B cell (primary cell): ENCODE data around the gene KLRF2. TPM values are rescaled to one million over a fixed set of nuclear protein-coding genes. Genes with fewer than 3 reads are reported as not detected.
A peak's percentile ranks its signal among the peaks of the same experiment; 100 is the strongest.

ENCODE experiments used
- ATAC-seq: fragments of 200-7000 bp; cut with Tn5 transposase; one replicate; pipeline ENCODE4 v1.10.0; 2021; ENCODE audit warnings: low read depth, mild to moderate bottlenecking, moderate number of reproducible peaks, moderate library complexity
- CTCF ChIA-PET: fragments of 350-600 bp; sonication (Branson Sonifier 250); formaldehyde crosslinking; loops from one replicate; lab custom pipeline; 2021; ENCODE audit warnings: antibody characterized with exemption, inconsistent platforms; lab: Charles Lee
- POLR2A ChIA-PET: fragments of 350-600 bp; sonication (Branson Sonifier 250); formaldehyde crosslinking; loops from one replicate; lab custom pipeline; 2021; ENCODE audit warnings: antibody characterized with exemption; lab: Charles Lee
- DNase-seq: peaks from one replicate; pipeline ENCODE4 v3.0.0; 2013
- H2AFZ ChIP-seq: 2 replicates; pipeline ENCODE4 v1.6.1; 2012; ENCODE audit warnings: mild to moderate bottlenecking, low read depth, low read length; ENCODE audit not compliant: insufficient read depth, poor library complexity, severe bottlenecking
- H3K27ac ChIP-seq, 2 donors: 1 replicate in 1 of 2; 2 replicates in 1 of 2; pipeline ENCODE4 v1.5.1; 2012 to 2013; ENCODE audit warnings: low read length in 2 of 2, mild to moderate bottlenecking in 2 of 2, moderate library complexity in 1 of 2
- H3K27me3 ChIP-seq, 4 experiments: fragments of 200-600 bp in 1 of 4; sonication (generic) in 1 of 4; replicated peaks in 1 of 4; 1 replicate in 2 of 4; 2 replicates in 2 of 4; pipeline versions ENCODE4 v1.6.1 to v1.7.0; 2013 to 2016; ENCODE audit warnings: low read length in 3 of 4, mild to moderate bottlenecking in 2 of 4, mixed read lengths in 1 of 4, moderate library complexity in 1 of 4; ENCODE audit not compliant: insufficient read depth in 4 of 4, control insufficient read depth in 3 of 4; ENCODE audit errors: control extremely low read depth in 1 of 4
- H3K36me3 ChIP-seq, 2 experiments: replicated peaks in 1 of 2; 1 replicate in 1 of 2; 2 replicates in 1 of 2; pipeline versions ENCODE4 v1.6.1 to v1.7.1; 2013; ENCODE audit warnings: low read length in 1 of 2; ENCODE audit not compliant: insufficient read depth in 2 of 2, control insufficient read depth in 1 of 2; ENCODE audit errors: control extremely low read depth in 1 of 2, extremely low read depth in 1 of 2
- H3K4me1 ChIP-seq, 2 donors: fragments of 200-600 bp in 1 of 2; sonication (generic) in 1 of 2; 1 replicate in 1 of 2; 2 replicates in 1 of 2; pipeline versions ENCODE4 v1.5.1 to v1.6.1; 2013 to 2017; ENCODE audit warnings: low read length in 2 of 2; ENCODE audit not compliant: control insufficient read depth in 2 of 2, insufficient read depth in 2 of 2
- H3K4me2 ChIP-seq: replicated peaks from 2 replicates; pipeline ENCODE3; 2012; ENCODE audit warnings: mild to moderate bottlenecking, low read depth, low read length; ENCODE audit not compliant: poor library complexity, severe bottlenecking
- H3K4me3 ChIP-seq, 5 experiments: fragments of 200-600 bp in 1 of 5; sonication (generic) in 1 of 5; 1 replicate in 3 of 5; 2 replicates in 2 of 5; pipeline versions ENCODE4 v1.5.1 to v1.7.0; 2011 to 2016; ENCODE audit warnings: low read length in 4 of 5, mild to moderate bottlenecking in 4 of 5, low read depth in 2 of 5, control low read depth in 1 of 5, moderate library complexity in 1 of 5; ENCODE audit not compliant: insufficient read depth in 1 of 5; ENCODE audit errors: control extremely low read depth in 1 of 5, extremely low read depth in 1 of 5
- H3K79me2 ChIP-seq: fragments of 200-600 bp; sonication (generic); one replicate; pipeline ENCODE4 v1.6.0; 2016; ENCODE audit warnings: low read length; ENCODE audit not compliant: control insufficient read depth, insufficient read depth
- H3K9ac ChIP-seq: fragments of 200-600 bp; sonication (generic); 2 replicates; pipeline ENCODE4 v1.6.1; 2017; ENCODE audit warnings: mild to moderate bottlenecking, low read length, moderate library complexity
- H3K9me3 ChIP-seq, 3 donors: one replicate each; pipeline versions ENCODE4 v1.6.1 to v1.7.1; 2013; ENCODE audit warnings: low read length in 2 of 3; ENCODE audit not compliant: control insufficient read depth in 2 of 3, insufficient read depth in 1 of 3; ENCODE audit errors: control extremely low read depth in 1 of 3
- H4K20me1 ChIP-seq: 2 replicates; pipeline ENCODE4 v1.6.0; 2012; ENCODE audit warnings: mild to moderate bottlenecking, low read length; ENCODE audit not compliant: insufficient read depth, control insufficient read depth, poor library complexity, severe bottlenecking
- H3K27ac Mint-ChIP-seq: one replicate; pipeline ENCODE4 v1.8.0; 2021; ENCODE audit warnings: mixed read lengths
- H3K27me3 Mint-ChIP-seq: one replicate; pipeline ENCODE4 v1.8.0; 2021; ENCODE audit warnings: mixed read lengths
- H3K4me1 Mint-ChIP-seq: one replicate; pipeline ENCODE4 v1.8.0; 2021; ENCODE audit warnings: mixed read lengths
- H3K4me3 Mint-ChIP-seq: one replicate; pipeline ENCODE4 v1.8.0; 2021; ENCODE audit warnings: mixed read lengths
- H3K9me3 Mint-ChIP-seq: one replicate; pipeline ENCODE4 v1.8.0; 2022; ENCODE audit warnings: mixed read lengths; ENCODE audit not compliant: insufficient read depth
- EZH2 ChIP-seq: IDR thresholded peaks from 2 replicates; pipeline ENCODE4 v1.6.1; 2012; ENCODE audit warnings: borderline replicate concordance, low read depth, mild to moderate bottlenecking, moderate library complexity, low read length; ENCODE audit not compliant: insufficient read depth, poor library complexity, severe bottlenecking
- WGBS: methylation state at CpG from one replicate; pipeline ENCODE4 v1.1.5; 2013; ENCODE audit warnings: missing lambda C conversion rate; ENCODE audit not compliant: insufficient coverage; 5-methylcytosine and 5-hydroxymethylcytosine counted together
- intact Hi-C: fragments of 100-400 bp; cut with micrococcal nuclease; formaldehyde crosslinking; loops from one replicate; pipeline ENCODE4 v1.10.0; 2022
- polyA minus RNA-seq: library from RNA; depleted of rRNA, polyadenylated mRNA; stranded (reverse); fragments of >200 nt; gene quantifications from 2 replicates; pipeline ENCODE4 v1.2.3, GENCODE V29; 2012
- polyA plus RNA-seq: library from polyadenylated mRNA; depleted of rRNA; stranded (reverse); fragments of >200 nt; gene quantifications from 2 replicates; pipeline ENCODE4 v1.2.3, GENCODE V29; 2012
- total RNA-seq, 2 donors: library from RNA; stranded (reverse); fragments of 120-200 nt in 1 of 2; gene quantifications; 1 replicate in 1 of 2; 2 replicates in 1 of 2; pipeline versions ENCODE4 v1.2.3 to v1.2.4, GENCODE V29; 2013 to 2022
- TF ChIP-seq, protein P1 (sequence below): fragments of 200-600 bp; IDR thresholded peaks from one replicate; pipeline ENCODE4 v1.8.0; 2022; ENCODE audit warnings: antibody characterized with exemption, mild to moderate bottlenecking

Gene KLRF2, protein sequence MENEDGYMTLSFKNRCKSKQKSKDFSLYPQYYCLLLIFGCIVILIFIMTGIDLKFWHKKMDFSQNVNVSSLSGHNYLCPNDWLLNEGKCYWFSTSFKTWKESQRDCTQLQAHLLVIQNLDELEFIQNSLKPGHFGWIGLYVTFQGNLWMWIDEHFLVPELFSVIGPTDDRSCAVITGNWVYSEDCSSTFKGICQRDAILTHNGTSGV
- total RNA-seq (not detected in 2 replicates), polyA plus RNA-seq (0.36 TPM in 1 of 2 replicates, not detected in the other), polyA minus RNA-seq (not detected in 2 replicates)
- not detected for total RNA-seq (2013)

DNA sequence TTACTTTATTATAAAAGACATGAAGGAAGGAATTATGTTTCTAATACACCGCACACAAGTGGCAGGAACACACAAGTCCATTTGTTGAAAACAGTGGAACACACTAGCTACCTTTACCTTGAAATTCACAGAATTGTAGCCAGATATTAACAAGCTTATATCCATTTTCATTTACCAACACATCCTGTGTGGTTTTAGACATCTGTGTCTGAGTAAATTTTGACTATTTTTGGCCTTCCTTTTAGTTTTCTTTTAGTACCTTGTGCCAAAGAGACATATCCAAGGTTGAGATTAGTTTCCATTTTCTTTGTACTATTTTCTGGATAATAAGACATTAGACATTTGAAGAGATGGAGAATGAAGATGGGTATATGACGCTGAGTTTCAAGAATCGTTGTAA, at the start of gene KLRF2:
TSS of gene KLRF2 (plus strand) at position 244 of the 400 bp plus-strand sequence. CDS start at position 351, 107 bp downstream.
- Histone ChIP-seq H2AFZ (no peak within 1 kb of the TSS), H3K36me3 (no peaks in the 10 kb centered on the region), H3K27me3 (no peaks in the 10 kb centered on the region), H3K9ac (no peak within 1 kb of the TSS), H4K20me1 (no peaks in the 10 kb centered on the region), H3K79me2 (no peaks in the 10 kb centered on the region), H3K4me1 (peaks cover 0 to 10% of the 10 kb centered on the region in 2 donors), H3K9me3 (no peaks in the 10 kb centered on the region), H3K27ac (no peak within 1 kb of the TSS), H3K4me3 (no peak within 1 kb of the TSS), H3K4me2 (peak within 1 kb of the TSS; percentile 21)
- intact Hi-C loops: no loop called here
- ChIA-PET CTCF (no interaction called here), POLR2A (no interaction called here)
- no CpG with 5 or more reads among the region's 3 CpGs for WGBS
- Mint-ChIP-seq H3K9me3 (no peaks in the 10 kb centered on the region), H3K4me1 (peaks cover 6% of the 10 kb centered on the region), H3K27me3 (peaks cover 5% of the 10 kb centered on the region), H3K4me3 (no peak within 1 kb of the TSS), H3K27ac (no peak within 1 kb of the TSS)
- no peak for TF ChIP-seq EZH2
- TF ChIP-seq, protein P1, sequence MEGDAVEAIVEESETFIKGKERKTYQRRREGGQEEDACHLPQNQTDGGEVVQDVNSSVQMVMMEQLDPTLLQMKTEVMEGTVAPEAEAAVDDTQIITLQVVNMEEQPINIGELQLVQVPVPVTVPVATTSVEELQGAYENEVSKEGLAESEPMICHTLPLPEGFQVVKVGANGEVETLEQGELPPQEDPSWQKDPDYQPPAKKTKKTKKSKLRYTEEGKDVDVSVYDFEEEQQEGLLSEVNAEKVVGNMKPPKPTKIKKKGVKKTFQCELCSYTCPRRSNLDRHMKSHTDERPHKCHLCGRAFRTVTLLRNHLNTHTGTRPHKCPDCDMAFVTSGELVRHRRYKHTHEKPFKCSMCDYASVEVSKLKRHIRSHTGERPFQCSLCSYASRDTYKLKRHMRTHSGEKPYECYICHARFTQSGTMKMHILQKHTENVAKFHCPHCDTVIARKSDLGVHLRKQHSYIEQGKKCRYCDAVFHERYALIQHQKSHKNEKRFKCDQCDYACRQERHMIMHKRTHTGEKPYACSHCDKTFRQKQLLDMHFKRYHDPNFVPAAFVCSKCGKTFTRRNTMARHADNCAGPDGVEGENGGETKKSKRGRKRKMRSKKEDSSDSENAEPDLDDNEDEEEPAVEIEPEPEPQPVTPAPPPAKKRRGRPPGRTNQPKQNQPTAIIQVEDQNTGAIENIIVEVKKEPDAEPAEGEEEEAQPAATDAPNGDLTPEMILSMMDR: no peak
- DNase-seq: no peak
- ATAC-seq: no peak

DNA sequence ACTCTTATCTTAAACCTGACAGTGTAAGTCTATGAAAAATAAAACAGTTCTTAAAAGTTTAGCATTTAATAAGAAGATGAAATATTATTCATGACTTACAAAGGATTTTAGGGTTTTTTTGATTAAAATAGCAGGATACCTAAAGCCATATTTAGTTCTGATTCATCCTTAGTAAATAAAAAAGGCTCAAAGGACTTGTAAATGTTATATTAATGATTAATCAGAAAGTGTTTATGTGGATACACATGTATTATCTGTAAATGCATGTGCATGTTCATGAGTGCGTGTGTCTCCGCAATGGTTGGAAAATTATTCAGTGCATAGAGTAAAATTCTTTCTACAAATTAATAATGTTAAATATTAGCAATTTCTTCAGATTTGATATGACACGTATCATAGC, 49.6 kb upstream of the KLRF2 start:
- Mint-ChIP-seq H3K27ac (no peak overlapping the region), H3K9me3 (no peaks in the 10 kb centered on the region), H3K4me3 (no peak overlapping the region), H3K4me1 (no peaks in the 10 kb centered on the region), H3K27me3 (no peaks in the 10 kb centered on the region)
- POLR2A ChIA-PET: no interaction called here
- Histone ChIP-seq H3K27ac (no peak overlapping the region), H3K4me2 (no peak overlapping the region), H3K36me3 (no peaks in the 10 kb centered on the region), H4K20me1 (no peaks in the 10 kb centered on the region), H3K4me3 (no peak overlapping the region), H3K9me3 (no peaks in the 10 kb centered on the region), H2AFZ (no peak overlapping the region), H3K27me3 (peaks cover 0 to 4% (median 0%) of the 10 kb centered on the region in 4 experiments), H3K79me2 (no peaks in the 10 kb centered on the region), H3K9ac (no peak overlapping the region), H3K4me1 (no peaks in the 10 kb centered on the region)
- CTCF ChIA-PET: interaction anchor here (0.7 to 1.2 kb wide), 2 partner anchors 8 to 13 kb away, joined by 3 to 4 read pairs; no protein-coding TSS in a partner anchor
- no peak for ATAC-seq
- TF ChIP-seq, protein P1: no peak
- TF ChIP-seq EZH2: no peak
- WGBS: no CpG with 5 or more reads among the region's 3 CpGs
- intact Hi-C loops: no loop called here
- no peak for DNase-seq
